OCI-LY1 (cell line): ENCODE data around the gene CDK9.

Experiments
- H2AFZ ChIP-seq: fragments of 200-600 bp; sonication (generic), shearing (Covaris generic); 2 replicates; pipeline ENCODE4 v1.6.0; 2014; ENCODE audit warnings: antibody characterized with exemption, mild to moderate bottlenecking, low read length
- H3F3A ChIP-seq: fragments of 200-600 bp; sonication (generic), shearing (Covaris generic); 2 replicates; pipeline ENCODE4 v1.6.0; 2014; ENCODE audit warnings: mild to moderate bottlenecking, antibody characterized with exemption, low read length, moderate library complexity; ENCODE audit not compliant: insufficient read depth
- H3K27ac ChIP-seq: fragments of 200-600 bp; sonication (generic); 2 replicates; pipeline ENCODE4 v1.5.1; 2014; ENCODE audit warnings: low read length, mixed run types, mild to moderate bottlenecking, low read depth; ENCODE audit not compliant: poor library complexity, severe bottlenecking
- H3K27me3 ChIP-seq: fragments of 200-600 bp; sonication (generic); 2 replicates; pipeline ENCODE4 v1.6.0; 2014; ENCODE audit warnings: antibody characterized with exemption, mild to moderate bottlenecking, low read length, moderate library complexity; ENCODE audit not compliant: insufficient read depth
- H3K36me3 ChIP-seq: fragments of 200-600 bp; sonication (generic); 2 replicates; pipeline ENCODE4 v1.6.1; 2014; ENCODE audit warnings: mild to moderate bottlenecking, antibody characterized with exemption, low read length, moderate library complexity, mixed read lengths; ENCODE audit not compliant: insufficient read depth
- H3K4me1 ChIP-seq: fragments of 200-600 bp; sonication (generic); 2 replicates; pipeline ENCODE4 v1.5.1; 2014; ENCODE audit warnings: mild to moderate bottlenecking, low read length, moderate library complexity; ENCODE audit not compliant: insufficient read depth, severe bottlenecking
- H3K4me2 ChIP-seq: fragments of 200-600 bp; sonication (generic), shearing (Covaris generic); 2 replicates; pipeline ENCODE4 v1.6.1; 2014; ENCODE audit warnings: low read length
- H3K4me3 ChIP-seq: fragments of 200-600 bp; sonication (generic); 2 replicates; pipeline ENCODE4 v1.5.1; 2014; ENCODE audit warnings: low read length, low read depth, mild to moderate bottlenecking, mixed read lengths; ENCODE audit not compliant: poor library complexity, severe bottlenecking
- H3K79me2 ChIP-seq: fragments of 200-600 bp; shearing (Covaris generic); 2 replicates; pipeline ENCODE4 v1.6.1; 2016; ENCODE audit warnings: mixed run types, low read length, mixed read lengths; ENCODE audit not compliant: insufficient read depth
- H3K9ac ChIP-seq: fragments of 200-600 bp; sonication (generic), shearing (Covaris generic); 2 replicates; pipeline ENCODE4 v1.6.1; 2014; ENCODE audit warnings: mild to moderate bottlenecking, low read length, mixed read lengths
- H3K9me2 ChIP-seq: fragments of 200-600 bp; sonication (generic), shearing (Covaris generic); 2 replicates; pipeline ENCODE4 v1.6.1; 2014; ENCODE audit warnings: low read depth, mild to moderate bottlenecking, low read length, mixed read lengths
- H3K9me3 ChIP-seq: fragments of 200-600 bp; shearing (Covaris generic); 2 replicates; pipeline ENCODE4 v1.6.1; 2014; ENCODE audit warnings: low read length, mixed read lengths
- H4K20me1 ChIP-seq: fragments of 200-600 bp; sonication (generic), shearing (Covaris generic); 2 replicates; pipeline ENCODE4 v1.6.0; 2016; ENCODE audit warnings: mild to moderate bottlenecking, low read length; ENCODE audit not compliant: insufficient read depth
- EZH2 ChIP-seq: fragments of 200-600 bp; sonication (generic), shearing (Covaris generic); IDR thresholded peaks from 2 replicates; pipeline ENCODE4 v1.8.0; 2017; ENCODE audit warnings: borderline replicate concordance, mixed run types, mild to moderate bottlenecking, antibody characterized with exemption, low read length, moderate library complexity, mixed read lengths
- TF ChIP-seq, protein P1 (sequence below): fragments of 200-600 bp; sonication (generic), shearing (Covaris generic); IDR thresholded peaks from 2 replicates; pipeline ENCODE4 v1.5.1; 2017; ENCODE audit warnings: mild to moderate bottlenecking, antibody characterized with exemption, low read length, moderate library complexity, mixed read lengths

Gene CDK9

DNA sequence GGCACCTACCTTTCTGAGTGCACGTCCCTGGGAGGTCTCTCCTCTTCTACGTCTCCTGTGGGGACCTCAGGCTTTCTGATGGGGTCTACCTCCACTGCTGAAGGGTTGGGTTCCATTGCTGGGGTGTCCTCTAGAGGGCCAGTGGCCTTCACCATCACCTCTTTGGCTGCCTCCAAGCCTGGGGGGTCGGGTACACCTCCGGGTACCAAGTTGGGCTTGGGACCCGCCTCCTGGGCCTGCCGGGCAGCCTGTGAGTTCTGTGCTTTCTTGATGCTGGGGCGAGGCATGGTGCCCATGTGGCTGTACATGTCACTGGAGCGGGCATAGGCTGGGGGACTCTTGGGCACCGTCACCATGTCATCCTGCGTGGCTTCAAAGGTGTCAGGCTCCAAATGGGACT is 11.9 kb upstream of the CDK9 start:
- Histone ChIP-seq H3K9ac (no peak overlapping the region), H4K20me1 (no peaks in the 10 kb centered on the region)

GRCh38 chr9:127776195-127776923 is 9.5 kb upstream of the CDK9 start:
- Histone ChIP-seq H3K9me2 (no peaks in the 10 kb centered on the region), H3K79me2 (no peaks in the 10 kb centered on the region; the same call in 1 of the 2 replicates), H3K27me3 (no peaks in the 10 kb centered on the region), H2AFZ (no peak overlapping the region), H3K9ac (peak overlapping the region; percentile 82), H3K27ac (peak overlapping the region; percentile 95), H3K4me2 (peak overlapping the region; percentile 71), H3K36me3 (no peaks in the 10 kb centered on the region), H3F3A (no peaks in the 10 kb centered on the region), H3K9me3 (no peaks in the 10 kb centered on the region), H4K20me1 (no peaks in the 10 kb centered on the region), H3K4me1 (peaks cover 69% of the 10 kb centered on the region), H3K4me3 (peak overlapping the region; percentile 71)
- TF ChIP-seq, protein P1, sequence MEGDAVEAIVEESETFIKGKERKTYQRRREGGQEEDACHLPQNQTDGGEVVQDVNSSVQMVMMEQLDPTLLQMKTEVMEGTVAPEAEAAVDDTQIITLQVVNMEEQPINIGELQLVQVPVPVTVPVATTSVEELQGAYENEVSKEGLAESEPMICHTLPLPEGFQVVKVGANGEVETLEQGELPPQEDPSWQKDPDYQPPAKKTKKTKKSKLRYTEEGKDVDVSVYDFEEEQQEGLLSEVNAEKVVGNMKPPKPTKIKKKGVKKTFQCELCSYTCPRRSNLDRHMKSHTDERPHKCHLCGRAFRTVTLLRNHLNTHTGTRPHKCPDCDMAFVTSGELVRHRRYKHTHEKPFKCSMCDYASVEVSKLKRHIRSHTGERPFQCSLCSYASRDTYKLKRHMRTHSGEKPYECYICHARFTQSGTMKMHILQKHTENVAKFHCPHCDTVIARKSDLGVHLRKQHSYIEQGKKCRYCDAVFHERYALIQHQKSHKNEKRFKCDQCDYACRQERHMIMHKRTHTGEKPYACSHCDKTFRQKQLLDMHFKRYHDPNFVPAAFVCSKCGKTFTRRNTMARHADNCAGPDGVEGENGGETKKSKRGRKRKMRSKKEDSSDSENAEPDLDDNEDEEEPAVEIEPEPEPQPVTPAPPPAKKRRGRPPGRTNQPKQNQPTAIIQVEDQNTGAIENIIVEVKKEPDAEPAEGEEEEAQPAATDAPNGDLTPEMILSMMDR = peak; percentile 17; the same call in 1 of the 2 replicates
- TF ChIP-seq EZH2 = no peak

More for the DNA sequence above, 11.9 kb upstream of the CDK9 start:
- H3K9me2 ChIP-seq = no peaks in the 10 kb centered on the region
- peak overlapping the region; percentile 95 for H3K27ac ChIP-seq
- no peaks in the 10 kb centered on the region for H3K36me3 ChIP-seq
- H3K79me2 ChIP-seq = no peaks in the 10 kb centered on the region; the same call in 1 of the 2 replicates
- H3K4me1 ChIP-seq = peaks cover 68% of the 10 kb centered on the region
- H3K27me3 ChIP-seq = no peaks in the 10 kb centered on the region
- no peaks in the 10 kb centered on the region for H3K9me3 ChIP-seq
- no peak overlapping the region for H3K4me2 ChIP-seq
- no peak overlapping the region for H2AFZ ChIP-seq
- no peak for TF ChIP-seq EZH2
- TF ChIP-seq, protein P1 = no peak
- H3F3A ChIP-seq = no peaks in the 10 kb centered on the region
- no peak overlapping the region for H3K4me3 ChIP-seq

GRCh38 chr9:127776924-127777289 is 8.9 kb upstream of the CDK9 start:
- peak overlapping the region; percentile 71 for H3K4me3 ChIP-seq
- peak overlapping the region; percentile 95 for H3K27ac ChIP-seq
- H3K27me3 ChIP-seq = no peaks in the 10 kb centered on the region
- TF ChIP-seq, protein P1 = no peak
- no peak for TF ChIP-seq EZH2
- peak overlapping the region; percentile 82 for H3K9ac ChIP-seq
- H3K4me2 ChIP-seq = peak overlapping the region; percentile 71
- H4K20me1 ChIP-seq = no peaks in the 10 kb centered on the region
- H3K9me3 ChIP-seq = no peaks in the 10 kb centered on the region
- no peaks in the 10 kb centered on the region for H3K9me2 ChIP-seq
- peaks cover 70% of the 10 kb centered on the region for H3K4me1 ChIP-seq
- H2AFZ ChIP-seq = no peak overlapping the region
- H3K79me2 ChIP-seq = no peaks in the 10 kb centered on the region; the same call in 1 of the 2 replicates
- H3F3A ChIP-seq = no peaks in the 10 kb centered on the region
- H3K36me3 ChIP-seq = 0 out of 2 replicates have a peak, but pooled peaks cover 3% of the 10 kb centered on the region
